Skin epidermis (tissue), 12 donors: ENCODE measurements around the gene KCTD1.
"Not testable (repeated sequence)": the region's sequence is repeated elsewhere in the genome, so short reads cannot be mapped to it uniquely, and the experiment has no call there.

Experiments used
- H3K27ac ChIP-seq, 21 experiments: fragments of 200-600 bp; sonication (generic) in 11 of 21; one replicate each; pipeline ENCODE4 v1.5.0; 2020; ENCODE audit warnings: mild to moderate bottlenecking in 3 of 21, inconsistent platforms in 2 of 21, moderate library complexity in 2 of 21
- H3K4me3 ChIP-seq, 7 experiments: fragments of 200-600 bp; sonication (generic) in 2 of 7; one replicate each; pipeline ENCODE4 v1.5.0; 2020; ENCODE audit warnings: inconsistent platforms in 2 of 7, mild to moderate bottlenecking in 2 of 7, moderate library complexity in 1 of 7

KCTD1 gene

GRCh38 chr18:26439537-26439936 is 108.8 kb downstream of the KCTD1 start:
- Histone ChIP-seq H3K27ac (no peak overlapping the region), H3K4me3 (no peak overlapping the region)

DNA sequence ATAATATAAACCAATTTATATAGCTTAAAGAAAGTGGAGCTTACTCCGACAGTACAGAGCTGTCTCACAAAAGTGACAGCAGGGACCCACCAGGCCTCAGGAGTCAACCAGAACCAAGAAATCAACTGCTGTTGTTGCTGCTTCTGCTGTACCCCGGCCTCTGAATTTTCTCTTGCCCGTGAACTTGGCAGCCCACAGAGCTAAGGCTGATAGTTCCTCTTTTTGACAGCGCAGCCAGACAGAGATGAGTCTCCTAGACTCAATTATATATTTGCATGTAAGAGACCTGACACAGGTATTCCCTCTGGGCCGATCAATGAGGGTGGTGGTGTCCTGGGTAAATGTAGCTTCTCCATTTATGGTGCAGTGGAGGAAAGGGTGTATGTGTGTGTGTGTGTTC is 109.4 kb downstream of the KCTD1 start:
- no peak overlapping the region for H3K27ac ChIP-seq
- H3K4me3 ChIP-seq, result no peak overlapping the region

- not testable (repeated sequence) for H3K27ac ChIP-seq, H3K4me3 ChIP-seq
Measured at GRCh38 chr18:26437634-26438033, 110.7 kb downstream of the KCTD1 start.

DNA sequence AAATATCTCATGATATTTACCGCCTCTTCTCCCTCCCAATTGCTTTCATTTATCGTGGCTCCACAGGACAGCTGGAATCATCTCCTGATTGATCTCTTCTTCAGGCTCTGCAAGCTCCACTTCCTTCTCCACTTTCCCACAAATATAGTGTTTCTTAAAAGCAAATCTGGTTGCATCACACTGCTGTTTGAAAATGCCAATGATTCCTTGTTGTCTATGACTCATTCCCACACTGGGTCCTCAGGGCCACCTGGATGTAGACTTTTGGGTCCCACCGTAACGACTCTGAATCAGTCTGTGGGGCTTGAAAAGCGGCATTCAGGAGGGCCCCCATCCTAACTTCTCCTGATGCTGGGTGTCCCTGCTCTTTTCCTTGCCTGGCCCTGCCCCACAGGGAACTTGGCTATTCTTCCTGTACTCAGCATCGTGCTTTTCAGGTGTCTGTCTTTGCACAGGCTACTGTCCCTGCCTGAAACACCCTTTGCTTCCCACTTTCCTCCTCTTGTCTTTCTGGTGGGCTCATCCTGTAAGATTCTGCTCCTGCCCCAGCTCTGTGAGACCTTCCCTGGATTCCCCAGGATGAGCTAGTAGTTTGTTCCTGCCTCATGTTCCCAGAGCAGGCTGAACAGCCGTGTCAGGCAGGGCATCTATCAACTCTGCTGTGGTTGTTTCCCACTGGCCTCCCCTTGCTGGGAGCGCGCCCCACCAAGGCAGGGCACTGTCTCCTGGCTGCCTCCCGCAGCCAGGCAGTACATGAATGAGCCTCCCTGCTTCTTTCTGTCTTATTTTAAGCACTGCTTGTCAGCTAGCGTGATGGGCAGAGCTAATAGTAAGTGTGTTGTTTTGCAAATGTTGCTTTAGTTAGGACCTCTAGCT is 111.9 kb downstream of the KCTD1 start:
- Histone ChIP-seq H3K27ac (no peak overlapping the region), H3K4me3 (no peak overlapping the region)

GRCh38 chr18:26435415-26436095 is 112.8 kb downstream of the KCTD1 start:
- Histone ChIP-seq H3K4me3 (no peak overlapping the region), H3K27ac (no peak overlapping the region)

- H3K27ac ChIP-seq, result no peak overlapping the region
- no peak overlapping the region for H3K4me3 ChIP-seq
Measured at GRCh38 chr18:26434887-26435286, 113.5 kb downstream of the KCTD1 start.

DNA sequence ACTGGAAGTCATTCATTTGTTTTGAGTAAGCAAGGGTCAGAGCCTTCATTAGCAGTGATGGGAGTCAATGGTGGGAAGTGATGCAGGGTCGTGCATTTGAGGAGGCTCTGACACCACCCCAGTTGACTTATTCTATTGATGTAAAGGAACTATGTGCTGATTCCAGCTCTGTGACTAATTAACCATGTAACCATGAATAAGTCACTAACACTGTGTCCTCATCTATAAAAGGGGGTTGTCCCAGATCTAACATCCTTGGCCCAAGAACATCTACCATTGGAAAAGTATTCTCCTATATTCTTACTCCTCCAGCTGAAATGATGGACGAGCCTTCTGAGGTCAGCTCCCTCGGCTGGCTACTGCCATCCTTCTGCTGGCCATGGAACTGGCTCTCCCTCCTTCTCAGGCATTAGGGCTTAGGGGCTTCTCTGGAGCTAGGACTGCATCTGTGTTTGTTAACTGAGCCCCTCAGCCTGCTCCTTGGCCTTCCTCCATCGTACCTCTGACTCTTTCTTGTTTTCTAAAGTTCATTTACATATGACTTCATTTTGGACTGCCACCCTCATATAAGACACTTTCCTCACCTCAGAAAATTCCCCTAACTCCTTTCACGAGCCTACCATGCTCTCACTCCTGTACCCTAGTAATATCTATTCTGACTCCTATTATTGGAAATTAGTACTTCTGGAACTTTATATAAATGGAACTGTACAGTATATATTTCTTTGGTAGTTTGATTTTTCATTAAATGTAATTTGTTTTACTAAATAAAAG is 115.5 kb downstream of the KCTD1 start:
- Histone ChIP-seq H3K4me3 (no peak overlapping the region), H3K27ac (no peak overlapping the region)

GRCh38 chr18:26429535-26430226 is 118.7 kb downstream of the KCTD1 start:
- Histone ChIP-seq H3K4me3 (no peak overlapping the region), H3K27ac (no peak overlapping the region)

DNA sequence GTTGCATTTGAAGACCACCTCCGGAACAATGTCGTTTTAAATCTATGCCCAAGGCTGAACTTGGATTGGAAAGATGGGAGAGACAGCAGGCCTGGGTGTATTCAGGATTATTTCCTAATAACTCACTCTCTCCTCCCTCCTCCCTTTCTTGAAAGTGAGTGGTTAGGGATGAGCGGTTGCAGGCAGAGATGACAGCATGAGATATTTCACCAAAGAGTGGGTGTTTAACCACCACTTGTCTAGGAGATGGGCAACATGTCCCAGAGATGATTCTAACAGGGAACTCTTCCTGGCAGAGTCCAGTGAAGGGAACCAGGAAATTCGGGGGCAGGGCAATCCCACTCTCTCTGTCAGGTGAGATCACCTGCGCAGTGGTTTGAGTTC is 123.2 kb downstream of the KCTD1 start:
- Histone ChIP-seq H3K4me3 (no peak overlapping the region), H3K27ac (no peak overlapping the region)

- Histone ChIP-seq H3K27ac (no peak overlapping the region), H3K4me3 (no peak overlapping the region)
Measured at GRCh38 chr18:26424428-26425147, 123.8 kb downstream of the KCTD1 start.

DNA sequence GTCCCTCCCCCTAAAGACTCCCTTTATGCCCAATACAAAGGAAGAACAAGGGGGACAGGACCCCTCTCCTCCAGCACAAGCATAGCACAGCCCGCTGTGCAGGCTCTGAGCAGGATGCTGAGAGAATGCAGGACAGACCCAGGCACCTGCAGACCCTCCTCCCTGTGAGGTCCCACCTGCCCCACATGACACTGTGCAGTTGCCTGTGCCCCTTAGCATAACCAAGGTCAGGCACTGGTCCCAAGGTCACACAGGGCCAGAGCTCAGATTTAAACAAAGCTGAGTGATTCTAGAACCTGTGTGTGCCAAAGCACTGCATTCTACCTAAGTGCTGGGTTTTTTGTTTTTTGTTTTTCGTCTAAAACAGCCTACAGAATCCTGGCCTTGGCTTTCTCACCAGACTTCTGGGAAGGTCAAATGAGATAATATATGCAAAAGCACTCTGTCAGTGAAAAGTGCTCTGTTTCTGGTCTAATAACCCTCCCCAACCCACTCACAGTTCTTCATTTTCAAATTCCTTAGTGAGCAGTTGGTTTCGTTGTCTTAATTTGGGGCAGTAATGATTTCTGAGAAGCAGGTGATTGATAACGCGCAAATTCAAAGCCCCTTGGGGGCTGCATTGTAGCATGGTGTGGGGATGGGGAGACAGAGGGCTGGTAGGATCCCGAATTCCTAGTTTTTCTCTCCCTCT is 125.7 kb downstream of the KCTD1 start:
- Histone ChIP-seq H3K4me3 (no peak overlapping the region), H3K27ac (no peak overlapping the region)

DNA sequence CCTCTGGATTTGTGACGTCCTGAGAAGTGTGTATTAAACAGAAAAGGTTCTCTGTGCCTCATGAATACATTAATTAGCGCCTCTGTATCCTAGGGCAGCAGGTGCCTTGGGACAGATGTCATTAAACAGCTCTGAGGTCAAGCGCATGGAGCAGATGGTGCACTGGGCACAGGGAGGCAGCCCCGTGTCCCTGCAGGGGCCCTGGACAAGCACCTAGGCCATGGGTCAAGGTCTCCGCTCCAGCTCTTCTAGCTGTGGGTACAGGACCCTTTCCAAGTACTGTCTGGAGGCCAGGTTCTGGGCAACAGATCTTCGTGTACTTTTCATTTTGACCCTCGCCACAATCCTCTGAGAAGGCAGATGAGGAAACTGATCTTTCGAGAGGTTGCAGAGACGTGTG is 126.4 kb downstream of the KCTD1 start:
- no peak overlapping the region for H3K27ac ChIP-seq
- no peak overlapping the region for H3K4me3 ChIP-seq

DNA sequence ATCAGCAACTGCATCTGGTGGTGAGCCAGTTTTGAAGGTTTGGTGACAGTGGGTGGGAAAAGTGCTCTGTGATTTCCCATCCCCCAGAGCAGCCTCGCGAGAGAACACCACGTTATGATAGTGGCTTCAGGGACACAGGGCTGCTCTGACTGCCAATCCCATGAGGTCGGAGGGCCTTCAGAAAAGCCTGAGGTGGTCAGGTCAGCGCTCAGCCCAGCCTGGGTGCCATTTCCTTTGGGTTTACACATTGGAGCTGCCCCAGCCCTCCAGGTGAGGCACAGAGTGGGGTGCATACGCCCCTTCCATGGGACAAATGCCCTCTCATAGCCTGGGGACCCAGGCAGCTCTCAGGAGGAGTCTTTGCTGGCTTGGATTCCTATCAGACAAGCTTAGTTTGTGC is 126.8 kb downstream of the KCTD1 start:
- H3K4me3 ChIP-seq, result no peak overlapping the region
- no peak overlapping the region for H3K27ac ChIP-seq

DNA sequence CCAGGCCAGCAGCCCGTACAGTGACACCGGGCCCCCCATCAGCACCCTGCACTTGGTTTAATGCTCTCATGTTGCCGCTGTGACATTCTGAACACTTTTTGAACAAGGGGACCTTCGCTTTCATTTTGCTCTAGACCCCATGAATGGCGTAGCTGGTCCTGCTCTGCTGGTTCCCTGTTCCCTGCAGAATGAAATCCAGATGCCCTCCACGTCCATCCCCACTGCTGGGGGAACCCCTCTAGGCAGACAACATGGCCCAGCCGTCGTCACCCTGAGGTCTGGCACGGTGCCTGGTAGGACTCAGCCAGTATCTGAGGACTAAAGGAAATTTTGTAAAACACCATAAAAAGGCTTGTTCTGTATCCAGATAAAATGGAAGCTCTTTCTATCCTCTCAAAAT is 128.6 kb downstream of the KCTD1 start:
- no peak overlapping the region for H3K27ac ChIP-seq
- no peak overlapping the region for H3K4me3 ChIP-seq

DNA sequence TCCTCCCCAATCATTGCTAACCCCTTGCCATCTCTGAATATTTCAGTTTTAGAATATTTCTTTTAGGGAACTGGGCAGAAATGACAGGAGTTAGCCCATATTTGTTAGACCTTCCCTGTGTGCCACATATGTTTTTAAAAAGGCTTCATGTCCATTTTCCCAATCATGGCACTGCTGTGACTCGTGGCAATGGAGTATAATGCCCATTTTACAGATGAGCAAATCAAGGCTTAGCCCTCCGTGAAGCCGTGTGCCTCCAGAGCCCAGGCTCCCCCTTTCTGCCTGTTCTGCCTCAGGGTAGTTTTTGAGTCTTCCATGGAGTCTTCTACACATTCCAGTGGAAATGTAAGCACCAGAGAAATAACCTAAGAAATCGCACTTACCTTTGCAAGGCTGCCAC is 130.1 kb downstream of the KCTD1 start:
- no peak overlapping the region for H3K4me3 ChIP-seq

DNA sequence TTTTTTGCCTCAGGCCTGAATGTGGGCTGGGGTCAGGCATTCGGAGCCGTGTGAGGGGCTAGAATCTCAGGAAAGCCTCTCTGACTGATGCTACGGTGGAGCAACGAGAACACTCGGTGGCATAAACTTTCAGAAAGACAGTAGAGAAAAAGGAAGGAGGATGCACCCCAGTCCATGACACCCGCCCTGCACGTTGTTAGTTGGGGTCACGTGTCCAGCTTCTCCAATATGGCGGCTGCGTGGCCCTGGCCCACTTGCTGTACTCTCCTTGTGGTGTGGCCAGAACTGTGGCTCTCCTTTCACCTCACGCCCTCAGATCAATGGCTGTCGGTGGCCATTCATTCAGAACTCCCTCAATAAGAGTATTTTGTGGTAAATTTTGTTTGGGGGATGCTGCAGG is 131.2 kb downstream of the KCTD1 start:
- no peak overlapping the region for H3K4me3 ChIP-seq
- H3K27ac ChIP-seq, result no peak overlapping the region

More for the DNA sequence above, 130.1 kb downstream of the KCTD1 start:
- no peak overlapping the region for H3K27ac ChIP-seq

GRCh38 chr18:26416652-26417150 is 131.7 kb downstream of the KCTD1 start:
- Histone ChIP-seq H3K27ac (no peak overlapping the region), H3K4me3 (no peak overlapping the region)

GRCh38 chr18:26415631-26416030 is 132.7 kb downstream of the KCTD1 start:
- H3K4me3 ChIP-seq, result no peak overlapping the region
- H3K27ac ChIP-seq, result no peak overlapping the region
